Nucleus accumbens (tissue), 56 donors: ENCODE measurements around the gene CNPY3.

Source experiments
- DNase-seq, 56 donors: peaks; one replicate each; lab custom pipeline; 2025; lab: John Stamatoyannopoulos, UW

Gene CNPY3

DNA sequence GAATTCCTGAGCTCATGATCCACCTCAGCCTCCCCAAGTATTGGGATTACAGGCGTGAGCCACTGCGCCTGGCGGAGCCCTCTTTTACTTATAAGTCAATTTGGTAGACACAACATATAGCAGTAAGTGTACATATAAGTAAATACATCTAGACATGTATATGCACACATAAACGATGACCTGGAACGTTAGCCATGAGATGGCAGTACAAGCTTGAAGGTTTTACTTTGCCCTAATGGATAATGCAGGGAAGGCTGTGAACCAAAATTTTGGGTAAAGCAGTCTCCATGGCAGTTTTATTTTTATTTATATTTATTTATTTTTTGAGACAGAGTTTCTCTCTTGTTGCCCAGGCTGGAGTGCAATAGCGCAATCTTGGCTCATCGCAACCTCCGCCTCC is 28.8 kb downstream of the CNPY3 start:
- no peak for DNase-seq

DNA sequence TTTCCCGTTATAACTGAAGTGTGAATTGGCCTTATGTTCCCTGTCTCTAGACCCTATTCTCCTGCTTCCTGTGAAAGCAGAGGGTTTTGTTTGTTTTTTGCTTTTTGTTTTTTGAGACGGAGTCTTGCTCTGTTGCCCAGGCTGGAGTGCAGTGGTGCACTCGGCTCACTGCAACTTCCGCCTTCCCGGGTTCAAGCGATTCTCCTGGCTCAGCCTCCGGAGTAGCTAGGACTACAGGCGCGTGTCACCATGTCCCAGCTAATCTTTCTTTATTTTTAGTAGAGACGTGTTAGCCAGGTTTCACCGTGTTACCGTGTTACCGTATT is 30.6 kb downstream of the CNPY3 start:
- no peak for DNase-seq

DNA sequence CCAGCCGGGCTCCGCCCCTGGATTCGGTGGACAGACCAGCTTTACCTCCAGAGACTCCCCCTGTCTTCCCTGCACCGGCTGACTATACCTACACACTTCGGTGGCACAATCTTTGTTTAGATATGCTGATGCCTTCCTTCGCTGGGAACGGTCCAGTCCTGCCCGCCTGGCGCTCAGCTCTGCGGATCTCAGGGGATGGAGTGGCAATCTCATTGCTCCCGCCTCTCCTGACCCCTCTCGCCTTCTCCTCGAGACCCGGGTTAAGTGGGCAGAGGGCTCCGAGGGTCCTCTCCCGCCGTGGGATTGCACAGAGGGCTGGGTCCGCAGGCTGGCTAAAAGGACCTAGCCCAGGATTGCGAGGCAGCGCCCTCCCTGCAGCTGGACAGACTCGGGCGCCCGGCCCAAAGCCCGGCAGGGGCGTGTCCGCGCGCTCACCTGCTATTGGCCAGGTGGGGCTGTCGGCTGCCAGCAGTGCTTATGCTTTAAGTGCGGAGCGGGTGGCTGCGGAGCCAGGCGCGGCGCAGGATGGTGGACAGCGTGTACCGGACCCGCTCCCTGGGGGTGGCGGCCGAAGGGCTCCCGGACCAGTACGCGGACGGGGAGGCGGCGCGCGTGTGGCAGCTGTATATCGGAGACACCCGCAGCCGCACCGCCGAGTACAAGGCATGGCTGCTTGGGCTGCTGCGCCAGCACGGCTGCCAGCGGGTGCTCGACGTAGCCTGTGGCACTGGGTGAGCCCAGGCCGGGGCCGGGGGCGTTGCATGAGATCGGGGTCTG is 31.2 kb downstream of the CNPY3 start, which contains the start of gene GNMT:
Gene GNMT (plus strand): TSS at position 512 of the 777 bp plus-strand sequence. CDS start 14 bp downstream, at position 526.
- peak in 5 of 56 donors; percentile 4 to 26 (median 8) for DNase-seq

DNA sequence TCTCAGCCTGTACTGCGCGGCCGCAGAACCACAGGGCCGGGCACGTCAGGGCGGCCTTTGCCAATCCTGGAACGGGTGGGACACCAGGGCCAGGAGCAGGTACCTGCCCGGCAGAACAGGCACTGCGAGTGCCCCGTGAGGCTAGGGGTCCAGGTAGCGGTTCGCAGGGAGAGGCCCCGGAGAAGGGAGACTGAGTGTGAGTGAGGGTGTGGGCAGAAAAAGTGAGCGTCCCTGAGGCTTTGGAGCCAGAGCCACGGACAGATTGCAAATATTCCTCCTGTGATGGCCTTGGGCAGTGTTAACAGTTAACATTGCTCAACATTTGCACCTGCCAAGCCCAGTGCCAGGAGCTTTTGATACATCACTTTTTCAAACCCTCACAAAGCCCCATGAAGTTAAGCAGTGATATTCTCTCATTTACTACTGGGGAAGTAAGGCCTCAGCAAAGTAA is 31.8 kb downstream of the CNPY3 start:
- DNase-seq, result no peak

DNA sequence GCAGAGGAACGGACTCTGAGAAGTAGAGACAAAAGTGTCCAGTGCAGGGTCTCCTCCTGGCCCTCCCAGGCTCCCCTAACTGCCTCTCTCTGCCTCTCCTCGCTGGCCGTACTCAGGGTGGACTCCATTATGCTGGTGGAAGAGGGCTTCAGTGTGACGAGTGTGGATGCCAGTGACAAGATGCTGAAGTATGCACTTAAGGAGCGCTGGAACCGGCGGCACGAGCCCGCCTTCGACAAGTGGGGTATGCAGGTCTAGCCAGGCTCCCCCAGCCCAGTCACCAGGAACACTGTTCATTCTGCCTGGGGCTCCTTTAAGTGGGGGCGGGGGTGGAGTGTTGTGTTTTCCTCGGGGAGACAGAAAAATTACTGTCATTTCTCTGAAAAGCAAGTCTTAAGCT is 32.8 kb downstream of the CNPY3 start:
- DNase-seq, result peak in 1 of 56 donors; percentile 6

DNA sequence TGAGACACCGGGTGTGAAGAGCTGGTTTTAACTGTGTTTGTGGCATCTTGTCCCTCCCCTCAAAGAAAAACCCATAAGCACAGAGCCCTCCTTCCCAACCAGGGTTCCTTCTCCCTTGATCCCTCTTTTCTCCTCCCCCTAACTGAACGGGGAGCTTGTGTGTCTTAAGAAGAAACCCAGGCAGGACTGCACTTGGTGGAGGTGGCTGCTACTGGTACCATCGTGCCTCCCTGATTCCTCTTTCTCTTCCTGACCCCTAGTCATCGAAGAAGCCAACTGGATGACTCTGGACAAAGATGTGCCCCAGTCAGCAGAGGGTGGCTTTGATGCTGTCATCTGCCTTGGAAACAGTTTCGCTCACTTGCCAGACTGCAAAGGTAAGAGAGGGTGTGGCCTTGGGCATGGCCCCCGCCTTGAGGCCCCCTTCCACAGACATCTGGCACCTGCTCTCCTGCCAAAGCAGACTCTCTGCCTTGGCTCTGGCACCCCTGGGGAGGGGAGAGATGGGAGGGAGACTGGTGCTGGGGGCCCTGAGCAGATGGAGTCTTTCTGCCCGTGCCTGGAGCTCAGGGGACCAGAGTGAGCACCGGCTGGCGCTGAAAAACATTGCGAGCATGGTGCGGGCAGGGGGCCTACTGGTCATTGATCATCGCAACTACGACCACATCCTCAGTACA is 33.4 kb downstream of the CNPY3 start:
- no peak for DNase-seq

DNA sequence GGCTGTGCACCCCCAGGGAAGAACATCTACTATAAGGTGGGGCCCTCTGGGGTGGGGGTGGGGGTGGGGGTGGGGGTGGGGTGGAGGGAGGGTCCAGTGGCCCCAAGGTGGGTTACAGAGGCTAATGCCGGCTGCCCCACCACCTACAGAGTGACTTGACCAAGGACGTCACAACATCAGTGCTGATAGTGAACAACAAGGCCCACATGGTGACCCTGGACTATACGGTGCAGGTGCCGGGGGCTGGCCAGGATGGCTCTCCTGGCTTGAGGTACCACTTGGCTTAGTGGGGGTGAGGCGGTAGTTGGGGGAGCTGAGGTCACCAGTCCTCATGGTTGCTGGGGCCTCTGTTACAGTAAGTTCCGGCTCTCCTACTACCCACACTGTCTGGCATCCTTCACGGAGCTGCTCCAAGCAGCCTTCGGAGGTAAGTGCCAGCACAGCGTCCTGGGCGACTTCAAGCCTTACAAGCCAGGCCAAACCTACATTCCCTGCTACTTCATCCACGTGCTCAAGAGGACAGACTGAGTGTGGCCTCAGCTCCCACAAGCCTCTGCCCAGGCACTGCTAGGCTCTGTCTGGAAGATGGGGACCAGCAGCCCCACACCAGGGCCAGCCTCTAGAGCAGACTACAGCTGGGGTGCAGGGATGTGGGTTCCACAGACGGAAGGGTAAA is 34.0 kb downstream of the CNPY3 start:
- DNase-seq, result no peak

DNA sequence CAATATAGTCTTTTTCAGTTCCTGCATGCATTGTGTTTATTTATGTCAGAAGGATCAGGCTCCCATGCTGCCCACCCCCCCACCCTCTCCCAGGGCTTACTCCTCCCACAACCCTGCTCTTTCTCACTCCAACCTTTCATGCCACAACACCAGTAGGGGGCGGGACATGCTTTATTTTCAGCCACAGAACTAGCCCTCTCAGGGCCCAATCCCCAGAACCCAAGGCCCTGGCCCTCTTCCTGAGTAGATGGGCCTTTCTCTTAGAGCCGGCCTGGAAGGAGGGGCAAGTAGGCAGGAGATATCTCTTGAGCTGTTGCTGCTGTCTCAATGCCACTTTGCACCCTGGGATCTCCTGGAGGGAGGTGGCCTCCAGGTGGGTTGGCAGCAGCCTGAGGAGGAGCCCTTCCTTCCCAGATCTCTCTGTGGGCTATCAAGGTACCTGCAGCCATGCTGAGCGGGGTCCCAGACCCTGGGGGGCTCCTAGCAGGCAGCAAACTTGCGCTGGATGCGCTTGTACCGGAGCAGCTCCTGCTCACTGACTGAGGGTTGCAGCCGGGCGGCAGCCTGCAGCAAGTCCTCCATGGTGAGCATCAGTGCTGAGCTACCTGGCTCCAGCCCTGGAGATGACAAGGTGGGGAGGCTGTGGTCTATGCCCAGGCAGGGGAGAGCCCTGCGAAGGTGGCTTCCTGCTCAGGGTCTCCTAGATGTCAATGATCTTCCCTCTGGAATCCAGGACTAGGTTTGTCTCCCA is 34.8 kb downstream of the CNPY3 start:
- no peak for DNase-seq

DNA sequence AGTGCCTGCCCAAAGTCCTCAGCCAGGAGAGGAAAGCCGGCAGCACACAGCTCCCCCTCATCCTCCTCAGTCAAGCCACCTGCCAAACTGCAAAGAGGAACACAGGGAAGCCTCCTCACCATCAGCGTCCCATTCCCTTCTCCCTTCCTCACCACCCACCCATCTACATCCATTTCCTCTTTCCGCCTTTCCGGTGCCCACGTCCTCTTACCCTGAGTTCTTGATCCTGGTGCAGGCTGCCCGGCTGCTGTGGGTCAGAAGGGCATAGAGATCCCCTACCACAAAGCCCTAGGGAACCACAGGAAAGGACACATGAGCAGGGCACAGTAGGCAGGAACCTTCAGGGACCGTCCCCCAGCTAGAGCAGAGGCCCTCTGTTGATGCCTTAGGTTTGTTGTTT is 37.3 kb downstream of the CNPY3 start:
- DNase-seq, result no peak

DNA sequence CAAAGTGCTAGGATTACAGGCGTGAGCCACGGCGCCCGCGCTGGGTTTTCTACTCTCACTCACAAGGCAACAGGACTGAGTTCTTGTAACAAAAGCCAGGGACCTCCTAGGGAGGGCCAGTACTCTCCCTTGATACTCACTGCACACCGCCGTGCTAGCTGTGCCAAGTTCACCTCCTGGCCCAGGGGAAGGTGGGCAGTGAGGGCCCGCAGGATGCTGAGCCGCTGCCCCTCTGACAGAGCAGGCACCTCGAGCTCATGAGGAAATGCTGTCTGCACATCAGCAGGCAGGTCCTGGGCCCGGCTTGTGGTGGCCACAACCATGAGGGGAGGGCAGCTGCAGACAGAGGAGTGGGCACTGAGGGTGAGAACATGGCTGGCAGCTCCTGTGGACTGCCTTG is 37.9 kb downstream of the CNPY3 start:
- no peak for DNase-seq

DNA sequence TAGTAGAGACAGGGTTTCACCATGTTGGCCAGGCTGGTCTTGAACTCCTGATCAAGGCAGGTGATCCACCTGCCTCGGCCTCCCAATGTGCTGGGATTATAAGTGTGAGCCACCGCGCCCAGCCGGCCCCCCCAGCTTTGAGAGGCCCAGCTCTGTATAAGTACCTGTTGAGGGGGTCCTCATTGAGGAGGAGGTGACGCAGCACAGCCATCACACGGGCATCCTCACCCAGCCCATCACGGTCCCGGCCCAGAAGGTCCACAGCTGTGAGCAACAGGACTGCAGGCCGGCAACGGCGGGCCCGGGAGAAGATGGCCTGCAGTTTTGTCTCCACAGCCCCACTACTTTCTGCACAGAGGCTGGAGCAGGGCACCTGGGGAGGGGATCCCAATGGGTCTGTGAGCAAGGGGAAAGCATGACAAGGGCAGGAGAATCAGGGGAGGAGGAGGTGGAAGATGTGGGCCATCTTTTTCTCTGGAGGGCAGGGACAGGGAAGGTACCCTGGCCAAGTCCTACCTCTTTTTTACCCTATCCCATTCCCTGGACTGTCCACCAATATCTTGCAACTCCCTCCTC is 38.9 kb downstream of the CNPY3 start:
- DNase-seq, result no peak

DNA sequence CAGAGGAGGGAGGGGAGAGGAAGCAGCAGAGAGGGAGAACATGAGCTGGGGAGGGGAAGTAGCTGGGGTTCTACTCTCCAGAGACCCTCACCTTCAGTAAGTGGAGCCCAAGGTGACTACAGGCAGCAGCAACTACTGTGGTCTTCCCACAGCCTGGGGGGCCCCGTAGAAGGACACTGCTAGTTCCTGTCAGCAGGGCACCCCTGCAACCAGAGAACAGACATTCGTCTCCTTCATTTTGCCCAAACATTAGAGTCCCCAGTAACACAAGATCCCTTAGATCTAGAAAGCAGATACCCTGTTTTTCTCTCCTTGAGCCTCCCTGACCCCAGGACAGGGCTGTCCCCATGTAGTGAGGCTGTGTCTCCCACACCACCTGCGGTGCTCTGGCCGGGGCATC is 39.5 kb downstream of the CNPY3 start:
- DNase-seq, result no peak

DNA sequence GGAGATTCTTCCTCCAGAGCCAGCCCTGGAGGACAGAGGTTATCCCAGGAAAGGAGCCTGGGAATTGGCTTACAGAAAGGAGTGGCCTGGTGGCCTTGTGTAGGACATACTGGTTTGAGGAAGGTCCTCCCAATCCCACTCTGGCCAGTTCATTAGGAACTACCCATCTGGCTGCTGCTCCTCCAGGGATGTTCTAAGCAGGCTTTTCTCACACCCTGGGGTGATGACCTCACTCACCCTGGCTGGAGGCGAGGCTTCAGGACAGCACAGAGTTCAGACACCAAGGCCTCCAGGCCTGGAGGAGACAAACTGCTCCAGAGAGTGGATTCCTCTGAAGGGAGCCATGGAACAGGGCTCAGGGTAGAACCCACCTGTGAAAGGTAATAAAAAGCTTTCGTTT is 40.2 kb downstream of the CNPY3 start:
- DNase-seq, result no peak

DNA sequence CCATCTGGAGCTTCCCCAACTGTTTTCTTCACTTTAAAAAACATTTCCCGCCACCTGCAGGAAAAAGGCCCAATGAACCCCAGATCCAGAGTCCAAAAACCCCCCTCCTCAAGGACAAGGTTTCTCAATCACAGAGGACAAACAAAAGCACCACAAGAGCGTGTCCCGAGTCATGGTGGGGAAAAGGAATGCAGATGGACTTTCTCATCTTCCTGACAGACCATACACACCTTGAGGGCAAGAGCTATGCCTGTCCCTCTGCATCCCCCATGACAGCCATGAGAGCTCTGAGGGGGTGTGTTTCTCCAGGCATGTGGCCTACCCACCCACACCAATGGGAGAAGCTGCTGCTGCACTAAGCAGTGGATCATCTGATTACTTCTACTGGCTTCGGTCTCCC is 40.7 kb downstream of the CNPY3 start:
- peak in 1 of 56 donors; percentile 12 for DNase-seq

DNA sequence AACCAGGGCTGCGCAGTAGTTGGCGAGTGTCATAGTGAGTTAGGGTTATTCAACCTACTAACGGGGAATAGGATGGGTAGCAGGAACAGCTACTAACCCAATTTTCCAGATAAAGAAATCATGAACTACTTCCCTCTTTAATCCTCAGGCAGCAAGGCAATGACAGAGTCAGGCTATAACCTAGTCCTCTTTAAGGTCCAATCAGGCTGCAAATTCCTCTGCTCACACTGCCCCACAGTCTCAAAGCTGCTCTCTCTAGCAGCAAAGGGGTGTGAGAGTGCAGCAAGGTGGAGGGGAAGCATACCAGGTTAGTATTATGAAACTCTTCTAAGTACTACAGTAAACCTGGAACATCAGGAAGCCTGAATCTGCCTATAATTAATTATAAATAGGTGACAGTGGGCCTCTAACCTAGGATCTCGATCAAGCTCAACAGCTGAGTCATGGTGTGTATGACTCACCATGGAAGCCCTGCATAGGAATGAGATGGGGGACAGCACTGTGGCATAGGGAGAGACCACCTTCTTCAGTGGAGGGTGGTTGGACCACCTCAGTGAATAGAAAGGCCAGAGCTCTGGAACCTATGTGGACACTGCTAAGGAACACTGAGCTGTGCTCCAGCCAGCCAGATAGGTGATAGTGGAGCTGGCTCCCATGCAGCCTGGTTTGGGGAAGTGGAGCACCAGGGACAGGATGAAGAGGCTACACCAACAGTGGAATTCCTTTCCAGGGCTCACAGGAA is 41.8 kb downstream of the CNPY3 start:
- DNase-seq, result no peak

DNA sequence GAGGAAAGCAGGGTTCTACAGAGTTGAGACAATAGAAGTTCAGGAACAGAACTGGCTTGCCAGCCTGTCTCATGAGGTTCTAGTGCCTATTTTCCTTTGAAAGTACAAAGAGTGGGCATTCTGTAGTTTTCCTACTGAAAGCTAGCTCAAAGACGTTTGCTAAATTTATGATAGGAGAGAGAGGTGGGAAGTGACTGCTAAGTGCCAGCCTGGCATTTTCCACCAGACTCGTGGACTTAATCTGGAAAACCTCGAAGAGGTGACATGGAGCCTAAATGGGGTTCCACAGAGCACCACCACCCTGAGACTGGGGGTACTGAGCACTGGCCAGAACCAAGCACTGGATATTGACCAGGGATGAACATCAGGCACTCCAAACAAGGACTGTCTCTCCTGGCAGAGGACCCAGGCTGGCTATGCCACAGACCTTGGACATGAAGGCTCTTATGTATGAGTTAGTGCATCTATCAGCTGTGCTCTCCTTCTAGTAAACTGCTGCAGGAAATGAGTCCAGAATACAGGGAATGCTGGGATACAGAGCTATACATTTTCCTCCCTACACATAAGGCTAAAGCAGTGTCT is 42.6 kb downstream of the CNPY3 start:
- DNase-seq, result no peak

DNA sequence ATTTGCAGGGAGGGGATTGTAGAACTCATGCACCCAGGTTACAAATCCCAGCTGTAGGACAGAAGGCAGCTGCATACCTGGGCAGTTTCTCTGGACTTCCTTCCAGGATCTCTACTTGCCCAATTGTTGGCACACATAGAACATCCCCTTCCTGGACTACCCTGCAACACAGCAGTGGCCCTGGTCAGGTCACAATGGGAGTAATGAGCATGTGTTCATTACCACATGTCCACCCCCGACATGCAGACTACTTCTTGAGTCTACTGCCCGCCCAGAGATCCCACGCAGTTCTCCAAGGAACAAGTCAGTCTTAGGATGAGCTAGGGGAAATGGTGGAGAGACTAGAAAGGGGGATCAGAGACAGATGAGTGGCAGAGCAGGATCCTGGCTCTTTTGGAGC is 44.6 kb downstream of the CNPY3 start:
- DNase-seq, result no peak

DNA sequence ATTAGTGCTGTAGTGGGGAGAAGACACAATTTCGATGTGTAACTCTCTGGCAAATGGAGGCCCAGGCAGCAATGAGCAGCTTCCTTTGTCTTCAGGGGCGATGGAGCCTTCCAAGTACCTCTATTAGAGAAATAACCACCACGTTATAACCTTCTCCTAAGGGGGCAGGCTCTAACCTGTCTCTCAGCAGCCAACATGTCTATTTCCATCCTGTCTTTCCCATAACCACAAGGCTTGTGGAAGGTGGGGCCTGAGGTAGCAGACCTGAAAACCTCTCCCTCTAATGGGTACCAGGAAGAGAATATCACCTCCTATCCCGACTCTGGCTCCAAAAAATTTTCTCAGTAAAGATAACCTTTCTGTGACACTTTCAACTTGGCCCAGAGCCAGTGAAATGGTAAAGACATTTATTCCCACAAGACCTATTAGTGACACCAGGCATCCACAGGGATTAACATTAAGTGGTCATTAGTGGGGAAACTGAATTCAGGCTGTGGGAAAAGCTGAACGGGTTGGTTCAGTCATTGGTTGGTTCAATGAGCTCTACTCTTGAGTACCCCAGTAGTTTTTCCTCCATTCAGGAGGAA is 45.7 kb downstream of the CNPY3 start:
- DNase-seq, result no peak

DNA sequence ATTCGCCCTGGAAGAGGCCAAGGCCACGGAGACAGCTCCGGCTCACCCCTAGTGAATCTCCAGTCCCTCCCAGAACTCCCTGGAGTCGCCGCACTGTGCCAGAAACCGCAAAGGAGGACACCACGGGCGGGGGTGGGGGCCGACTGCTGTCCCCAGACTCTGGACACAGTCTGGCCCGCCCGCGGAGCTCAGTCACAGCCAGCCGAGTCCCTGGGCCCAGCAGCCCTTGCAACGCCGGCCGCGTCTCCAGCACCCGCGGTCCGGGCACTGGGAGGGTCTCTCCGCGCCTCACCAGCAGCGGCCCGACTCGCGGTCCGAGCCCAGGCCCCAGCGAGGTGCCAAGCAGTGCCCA is 49.2 kb downstream of the CNPY3 start:
- DNase-seq, result peak in 3 of 56 donors; percentile 19 to 40 (median 27)
